ENCODE measurements around the gene FBXO8. TPM values are rescaled to one million over a fixed set of nuclear protein-coding genes. Genes with fewer than 3 reads are reported as not detected.

The FBXO8 gene
- total RNA-seq, 3 donors from 2014 or later: 29.2 to 49.0 (median 35.2) TPM

GRCh38 chr4:174198396-174198795 is 85.1 kb downstream of the FBXO8 start:
- TF ChIP-seq POLR2A (IDR thresholded peaks at IDR 0.05): no peak
- TF ChIP-seq POLR2AphosphoS5 (IDR thresholded peaks at IDR 0.05): no peak
- no peak for TF ChIP-seq CTCF (IDR thresholded peaks at IDR 0.05)
- Histone ChIP-seq H3K9me3 (no peaks in the 10 kb centered on the region), H3K4me1 (no peaks in the 10 kb centered on the region), H3K36me3 (no peaks in the 10 kb centered on the region), H3K4me3 (no peak overlapping the region), H3K27ac (no peak overlapping the region), H3K27me3 (peaks cover 0 to 18% of the 10 kb centered on the region in 2 donors)
- no peak for DNase-seq (ENCODE audit: low spot score in 2 of 2)
- intact Hi-C loops (cut with DNase I; ENCODE audit: low total_unique reads): no loop called here

- intact Hi-C loops (cut with DNase I; ENCODE audit: low total_unique reads): loop anchor here (5.0 kb wide), 1 partner anchor 791 kb away; no protein-coding TSS in a partner anchor
- Histone ChIP-seq H3K27me3 (no peaks in the 10 kb centered on the region), H3K9me3 (no peaks in the 10 kb centered on the region), H3K4me1 (no peaks in the 10 kb centered on the region), H3K27ac (no peak overlapping the region), H3K36me3 (no peaks in the 10 kb centered on the region), H3K4me3 (no peak overlapping the region)
- no peak for DNase-seq (ENCODE audit: low spot score in 2 of 2)
- TF ChIP-seq POLR2A (IDR thresholded peaks at IDR 0.05): no peak
- no peak for TF ChIP-seq CTCF (IDR thresholded peaks at IDR 0.05)
- no peak for TF ChIP-seq POLR2AphosphoS5 (IDR thresholded peaks at IDR 0.05)
Measured at GRCh38 chr4:174193438-174194374, 89.8 kb downstream of the FBXO8 start.

GRCh38 chr4:174192943-174193342 is 90.5 kb downstream of the FBXO8 start:
- intact Hi-C loops (cut with DNase I; ENCODE audit: low total_unique reads): loop anchor here (5.0 kb wide), 1 partner anchor 791 kb away; no protein-coding TSS in a partner anchor
- Histone ChIP-seq H3K4me1 (no peaks in the 10 kb centered on the region), H3K27me3 (no peaks in the 10 kb centered on the region), H3K36me3 (no peaks in the 10 kb centered on the region), H3K9me3 (no peaks in the 10 kb centered on the region), H3K27ac (no peak overlapping the region), H3K4me3 (no peak overlapping the region)
- DNase-seq (ENCODE audit: low spot score in 2 of 2): no peak
- TF ChIP-seq POLR2A (IDR thresholded peaks at IDR 0.05): no peak
- no peak for TF ChIP-seq CTCF (IDR thresholded peaks at IDR 0.05)

GRCh38 chr4:174190832-174191500 is 92.5 kb downstream of the FBXO8 start:
- peaks cover 0 to 3% of the 10 kb centered on the region in 2 donors for H3K27me3 ChIP-seq
- TF ChIP-seq POLR2AphosphoS5 (IDR thresholded peaks at IDR 0.05) (no peak), CTCF (IDR thresholded peaks at IDR 0.05) (no peak), POLR2A (IDR thresholded peaks at IDR 0.05) (no peak)
- H3K4me3 ChIP-seq: no peak overlapping the region
- intact Hi-C loops (cut with DNase I; ENCODE audit: low total_unique reads): loop anchor here (5.0 kb wide), 1 partner anchor 789 kb away; no protein-coding TSS in a partner anchor
- no peaks in the 10 kb centered on the region for H3K4me1 ChIP-seq
- no peak for DNase-seq (ENCODE audit: low spot score in 2 of 2)
- no peak overlapping the region for H3K27ac ChIP-seq
- H3K9me3 ChIP-seq: no peaks in the 10 kb centered on the region
- no peaks in the 10 kb centered on the region for H3K36me3 ChIP-seq

Data from breast epithelium (tissue), 4 donors.